ENCODE measurements around the gene OMG.

The OMG gene

GRCh38 chr17:31256936-31257335, 40.1 kb downstream of the OMG start:
- DNase-seq = no peak

DNA sequence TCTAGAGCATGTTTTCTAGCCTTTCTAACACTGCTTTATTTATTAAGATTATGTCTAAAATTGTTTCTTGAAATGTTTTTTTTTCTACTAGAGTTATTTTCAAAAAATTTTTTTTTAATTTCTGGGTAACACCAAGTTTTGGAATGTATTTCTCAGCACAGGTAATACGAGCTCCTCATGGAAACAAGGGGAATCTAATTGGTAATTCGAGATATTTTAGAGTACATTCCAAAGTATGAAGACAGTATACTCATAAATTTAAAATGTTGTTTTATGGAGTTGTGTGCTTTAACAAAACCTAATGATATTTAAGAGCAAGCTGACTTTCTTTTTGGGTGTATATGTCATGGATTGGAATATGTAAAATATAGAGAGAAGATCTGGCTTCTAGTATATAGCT, 42.4 kb downstream of the OMG start:
- DNase-seq = no peak

- DNase-seq = no peak
Measured at GRCh38 chr17:31252741-31253140, 44.3 kb downstream of the OMG start.

DNA sequence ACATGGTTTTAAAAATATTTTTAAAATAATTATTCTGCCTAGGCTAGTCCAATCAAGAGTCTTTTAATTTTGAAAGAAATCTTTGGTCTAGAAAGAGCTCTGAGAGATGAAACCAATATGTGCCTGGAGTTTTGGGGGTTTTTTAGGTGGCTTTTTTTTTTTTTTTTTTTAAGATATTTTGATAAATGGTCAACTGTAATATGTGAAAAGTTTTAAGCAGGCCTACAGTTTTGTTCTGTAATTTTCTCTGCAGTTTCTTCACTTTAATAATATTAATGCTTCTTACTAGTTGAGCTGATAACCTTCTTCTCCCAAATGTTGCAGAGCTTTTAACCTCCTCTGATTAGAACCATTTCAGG, 45.1 kb downstream of the OMG start:
- no peak for DNase-seq

DNA sequence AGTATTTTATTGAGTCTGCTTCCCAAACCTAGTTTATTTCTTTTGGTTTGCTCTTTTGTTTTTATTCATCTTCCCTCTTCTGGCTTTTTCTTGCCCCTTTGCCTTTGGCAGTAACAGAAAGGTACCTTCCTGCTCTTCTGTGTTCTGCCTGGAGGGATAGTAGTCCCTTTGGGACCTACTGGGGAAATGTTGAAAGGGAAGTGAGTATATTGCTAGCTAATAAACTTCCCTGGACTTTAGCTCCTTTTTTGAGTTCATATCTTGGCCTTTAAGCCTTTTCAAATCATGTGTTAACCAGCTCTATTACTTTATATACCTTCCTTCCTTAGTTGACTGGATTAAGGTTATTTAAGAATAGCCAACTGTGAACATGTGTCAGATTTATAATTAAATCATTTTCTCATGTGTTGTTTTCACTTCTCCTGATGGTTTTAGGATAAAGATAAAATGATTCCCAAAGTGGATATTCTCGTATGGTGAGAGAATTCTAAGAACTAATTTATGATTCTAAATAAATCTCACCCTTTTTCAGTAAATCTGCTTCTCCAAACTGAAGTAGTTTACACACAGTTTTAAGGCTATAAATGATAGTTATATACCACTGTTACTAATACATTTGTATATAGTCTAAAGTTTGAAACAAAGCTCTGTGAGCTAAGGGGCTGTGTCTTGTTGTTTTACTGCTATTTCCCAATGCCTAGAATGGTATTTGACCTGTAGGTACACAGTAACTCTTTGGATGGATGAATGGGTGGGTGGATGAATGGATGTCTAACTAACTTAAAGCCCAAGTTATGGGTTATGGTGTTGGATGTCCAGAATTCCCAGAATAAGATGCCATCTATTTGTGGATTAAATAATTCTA, 45.7 kb downstream of the OMG start:
- DNase-seq = no peak

- no peak for DNase-seq
Measured at GRCh38 chr17:31250229-31250628, 46.8 kb downstream of the OMG start.

DNA sequence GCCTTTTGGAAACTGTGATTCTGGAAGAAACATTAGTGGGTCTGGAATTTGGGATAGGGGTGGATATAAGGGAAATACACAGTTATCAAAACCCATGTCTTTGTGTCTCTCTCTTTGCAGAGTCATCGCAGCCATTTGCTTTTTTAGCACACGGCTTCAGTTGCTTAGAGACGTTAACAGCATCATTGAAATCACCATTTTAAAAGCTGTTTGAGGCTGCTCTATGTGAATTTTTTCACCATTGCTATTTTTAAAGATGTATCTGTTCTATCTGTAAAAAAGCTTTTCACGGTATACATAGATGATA, 47.3 kb downstream of the OMG start:
- DNase-seq = no peak

DNA sequence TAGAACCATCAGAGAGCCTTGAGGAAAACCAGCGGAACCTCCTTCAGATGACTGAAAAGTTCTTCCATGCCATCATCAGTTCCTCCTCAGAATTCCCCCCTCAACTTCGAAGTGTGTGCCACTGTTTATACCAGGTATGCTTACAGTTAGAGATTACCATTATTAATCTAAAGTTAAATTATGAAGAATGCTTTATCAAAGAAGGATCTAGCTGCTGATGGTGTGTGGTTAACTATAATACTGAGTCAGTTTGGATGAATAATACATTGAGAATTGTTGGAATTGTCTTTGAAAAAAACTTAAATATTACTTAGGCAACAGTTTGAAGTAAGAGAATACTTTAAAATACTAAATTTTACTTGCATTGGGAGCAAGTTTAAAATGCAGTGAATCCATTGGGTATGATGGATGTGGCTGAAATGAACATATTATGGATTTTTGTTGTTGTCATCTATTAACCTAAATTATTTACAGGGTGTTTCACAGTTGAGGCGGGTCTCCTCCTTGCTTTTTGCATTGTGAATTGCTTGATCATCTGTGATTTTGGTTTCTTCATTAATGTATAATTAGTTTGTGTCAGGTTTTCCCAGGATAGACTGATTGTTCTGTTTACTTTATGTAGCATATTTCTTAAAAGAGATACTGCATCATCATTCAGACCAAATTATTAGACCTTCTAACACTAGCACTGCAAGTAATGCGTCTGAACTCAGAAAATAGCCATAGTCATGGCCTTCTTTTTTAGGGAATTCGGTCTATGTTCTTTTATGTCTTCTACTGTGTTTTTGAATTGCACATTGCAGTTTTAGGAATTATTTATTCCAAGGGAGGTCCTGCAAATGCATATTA, 47.8 kb downstream of the OMG start:
- DNase-seq = no peak

Measured in left hindlimb (tissue), 1 donor.